NB4 (cell line): Measurements from ENCODE around the gene PLCH2.
"Not testable (repeated sequence)": the region's sequence is repeated elsewhere in the genome, so short reads cannot be mapped to it uniquely, and the experiment has no call there.

Experiments
- POLR2A ChIP-seq: IDR thresholded peaks from 2 replicates; pipeline ENCODE4 v1.6.1; 2011; ENCODE audit warnings: mild to moderate bottlenecking; ENCODE audit not compliant: insufficient read length; ENCODE audit errors: extremely low read depth
- TF ChIP-seq, protein P1 (sequence below): IDR thresholded peaks from one replicate; pipeline ENCODE4 v1.5.1; 2012; ENCODE audit warnings: low read depth, low read length

DNA sequence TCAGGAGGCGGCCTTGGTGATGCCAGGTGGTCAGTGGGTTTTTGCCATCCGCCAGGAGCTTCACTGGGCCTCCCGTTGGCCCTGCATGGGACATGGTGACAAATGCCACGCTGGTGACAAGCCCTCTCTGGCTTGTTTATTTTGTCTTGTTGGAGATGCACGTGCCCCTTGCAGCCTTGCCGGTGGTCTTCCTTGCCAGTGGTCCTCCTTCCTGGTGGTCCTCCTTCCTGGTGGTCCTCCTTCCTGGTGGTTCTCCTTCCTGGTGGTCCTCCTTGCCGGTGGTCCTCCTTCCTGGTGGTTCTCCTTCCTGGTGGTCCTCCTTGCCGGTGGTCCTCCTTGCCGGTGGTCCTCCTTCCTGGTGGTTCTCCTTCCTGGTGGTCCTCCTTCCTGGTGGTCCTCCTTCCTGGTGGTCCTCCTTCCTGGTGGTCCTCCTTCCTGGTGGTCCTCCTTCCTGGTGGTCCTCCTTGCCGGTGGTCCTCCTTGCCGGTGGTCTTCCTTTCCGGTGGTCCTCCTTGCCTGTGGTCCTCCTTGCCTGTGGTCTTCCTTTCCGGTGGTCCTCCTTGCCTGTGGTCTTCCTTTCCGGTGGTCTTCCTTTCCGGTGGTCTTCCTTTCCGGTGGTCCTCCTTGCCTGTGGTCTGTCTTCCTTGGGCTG is 16.9 kb upstream of the PLCH2 start:
- TF ChIP-seq, protein P1, sequence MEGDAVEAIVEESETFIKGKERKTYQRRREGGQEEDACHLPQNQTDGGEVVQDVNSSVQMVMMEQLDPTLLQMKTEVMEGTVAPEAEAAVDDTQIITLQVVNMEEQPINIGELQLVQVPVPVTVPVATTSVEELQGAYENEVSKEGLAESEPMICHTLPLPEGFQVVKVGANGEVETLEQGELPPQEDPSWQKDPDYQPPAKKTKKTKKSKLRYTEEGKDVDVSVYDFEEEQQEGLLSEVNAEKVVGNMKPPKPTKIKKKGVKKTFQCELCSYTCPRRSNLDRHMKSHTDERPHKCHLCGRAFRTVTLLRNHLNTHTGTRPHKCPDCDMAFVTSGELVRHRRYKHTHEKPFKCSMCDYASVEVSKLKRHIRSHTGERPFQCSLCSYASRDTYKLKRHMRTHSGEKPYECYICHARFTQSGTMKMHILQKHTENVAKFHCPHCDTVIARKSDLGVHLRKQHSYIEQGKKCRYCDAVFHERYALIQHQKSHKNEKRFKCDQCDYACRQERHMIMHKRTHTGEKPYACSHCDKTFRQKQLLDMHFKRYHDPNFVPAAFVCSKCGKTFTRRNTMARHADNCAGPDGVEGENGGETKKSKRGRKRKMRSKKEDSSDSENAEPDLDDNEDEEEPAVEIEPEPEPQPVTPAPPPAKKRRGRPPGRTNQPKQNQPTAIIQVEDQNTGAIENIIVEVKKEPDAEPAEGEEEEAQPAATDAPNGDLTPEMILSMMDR: not testable (repeated sequence)
- not testable (repeated sequence) for TF ChIP-seq POLR2A
